HUDEP-2 (cell line): ENCODE measurements around the gene UBE2O.
A peak's percentile ranks its signal among the peaks of the same experiment; 100 is the strongest.

ENCODE experiments used
- DNase-seq, 76 experiments: peaks; one replicate each; lab custom pipeline; 2025; ENCODE audit not compliant: unreplicated experiment in 76 of 76; lab: John Stamatoyannopoulos, UW

Gene UBE2O

GRCh38 chr17:76487451-76488192, 34.7 kb upstream of the UBE2O start:
- DNase-seq, result no peak

GRCh38 chr17:76485569-76485968, 32.6 kb upstream of the UBE2O start:
- no peak for DNase-seq

GRCh38 chr17:76484228-76484725, 31.3 kb upstream of the UBE2O start:
- DNase-seq, result no peak

GRCh38 chr17:76481071-76481655, 28.2 kb upstream of the UBE2O start:
- no peak for DNase-seq

- DNase-seq, result no peak
Observed at GRCh38 chr17:76480632-76481031, 27.7 kb upstream of the UBE2O start.

GRCh38 chr17:76479515-76480060, 26.6 kb upstream of the UBE2O start:
- no peak for DNase-seq

- no peak for DNase-seq
Observed at GRCh38 chr17:76478730-76479514, 26.0 kb upstream of the UBE2O start.

- DNase-seq, result no peak
Observed at GRCh38 chr17:76478097-76478496, 25.1 kb upstream of the UBE2O start.

GRCh38 chr17:76477576-76477975, 24.6 kb upstream of the UBE2O start:
- DNase-seq, result no peak

GRCh38 chr17:76476736-76477135, 23.8 kb upstream of the UBE2O start:
- no peak for DNase-seq

- no peak for DNase-seq
Observed at GRCh38 chr17:76475302-76475701, 22.4 kb upstream of the UBE2O start.

- DNase-seq, result no peak
Observed at GRCh38 chr17:76474894-76475293, 21.9 kb upstream of the UBE2O start.

GRCh38 chr17:76474238-76474637, 21.3 kb upstream of the UBE2O start:
- no peak for DNase-seq

GRCh38 chr17:76473541-76473985, 20.6 kb upstream of the UBE2O start:
- DNase-seq, result peak in 7 of 76 experiments; percentile 5 to 20 (median 14)

- DNase-seq, result no peak
Observed at GRCh38 chr17:76472726-76473125, 19.8 kb upstream of the UBE2O start.

- DNase-seq, result no peak
Observed at GRCh38 chr17:76472258-76472645, 19.3 kb upstream of the UBE2O start.

- DNase-seq, result no peak
Observed at GRCh38 chr17:76471498-76472257, 18.7 kb upstream of the UBE2O start.

GRCh38 chr17:76469991-76470739, 17.2 kb upstream of the UBE2O start:
- DNase-seq, result no peak

- DNase-seq, result no peak
Observed at GRCh38 chr17:76469076-76469990, 16.4 kb upstream of the UBE2O start.
